ENCODE results near the gene DNAJC3.
"Not testable (repeated sequence)": the region's sequence is repeated elsewhere in the genome, so short reads cannot be mapped to it uniquely, and the experiment has no call there.

Gene DNAJC3

DNA sequence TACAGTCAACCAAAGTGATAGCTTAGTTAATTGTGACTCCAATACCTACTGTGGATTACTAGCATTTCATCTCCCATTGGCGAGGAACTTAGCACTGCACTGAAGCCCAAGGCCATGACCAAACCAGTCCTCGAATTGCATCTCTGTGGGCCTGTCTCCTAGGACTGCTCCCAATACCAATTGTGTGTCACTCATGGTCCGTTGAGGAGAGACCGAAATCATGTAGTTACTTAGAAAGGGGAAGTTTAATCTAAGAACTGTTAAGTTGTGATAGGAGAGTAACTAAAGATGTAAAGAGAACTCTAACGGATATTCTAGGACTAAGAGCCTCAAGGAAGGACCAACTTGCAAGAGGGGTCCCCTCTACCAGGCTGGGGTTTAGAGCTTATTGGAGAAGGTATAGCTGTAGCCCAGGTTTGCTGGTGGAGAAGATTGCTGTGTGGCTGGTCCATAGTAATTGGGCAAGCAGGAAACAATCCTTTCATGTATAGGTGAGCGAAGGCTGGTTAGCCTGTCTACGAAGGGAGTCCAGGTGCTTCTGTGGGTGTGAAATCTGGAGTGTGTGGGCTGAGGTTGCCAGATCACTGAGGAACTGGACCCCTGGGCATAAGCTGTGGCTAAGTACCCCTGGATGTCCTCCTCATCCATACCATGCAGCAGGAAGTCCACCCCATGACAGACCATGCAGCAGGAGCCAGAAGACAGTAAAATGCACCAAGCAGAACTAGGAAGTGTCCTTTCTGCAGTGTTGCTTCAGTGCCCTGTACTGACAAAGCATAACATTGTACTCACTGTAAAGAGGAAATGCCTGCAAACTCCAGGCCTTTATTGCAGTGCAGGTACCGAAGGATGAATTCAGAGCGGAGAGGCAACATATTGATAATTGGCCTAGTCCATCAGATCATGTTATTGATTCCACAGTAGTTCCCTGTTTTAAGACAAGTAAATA, 30.8 kb downstream of the DNAJC3 start:
- Histone ChIP-seq H3K4me3 (ENCODE audit: low read depth, low read length) (no peak overlapping the region), H3K36me3 (peaks cover 12% of the 10 kb centered on the region), H3K9me3 (no peaks in the 10 kb centered on the region), H3K4me1 (peaks cover 8% of the 10 kb centered on the region), H3K27me3 (no peaks in the 10 kb centered on the region)
- DNase-seq, result no peak
- no peak for TF ChIP-seq CTCF (IDR thresholded peaks at IDR 0.05; ENCODE audit: low read depth, low read length)

DNA sequence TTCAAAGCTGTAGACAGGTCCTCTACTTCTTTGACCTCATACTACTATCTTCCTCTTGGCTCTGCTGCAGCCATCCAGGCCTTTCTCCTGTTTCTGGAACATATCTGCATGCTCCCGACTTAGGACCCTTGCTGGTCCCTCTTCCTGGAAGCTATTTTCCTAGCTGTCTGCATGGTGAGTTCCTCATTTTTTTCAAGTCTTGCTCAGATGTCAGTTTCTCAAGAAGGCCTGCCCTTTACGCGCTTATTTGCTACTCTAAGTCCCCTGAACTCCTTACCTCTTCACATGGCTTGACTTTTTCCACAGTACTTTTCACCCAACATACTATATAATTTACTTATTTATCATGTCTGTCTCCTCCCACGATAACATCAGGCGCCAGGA, 31.4 kb downstream of the DNAJC3 start:
- Histone ChIP-seq H3K4me1 (peaks cover 8% of the 10 kb centered on the region), H3K27me3 (no peaks in the 10 kb centered on the region), H3K9me3 (no peaks in the 10 kb centered on the region), H3K4me3 (ENCODE audit: low read depth, low read length) (no peak overlapping the region), H3K36me3 (peaks cover 12% of the 10 kb centered on the region)
- TF ChIP-seq CTCF (IDR thresholded peaks at IDR 0.05; ENCODE audit: low read depth, low read length), result no peak
- no peak for DNase-seq

- peaks cover 5% of the 10 kb centered on the region for H3K4me1 ChIP-seq
- DNase-seq, result no peak
- no peak for TF ChIP-seq CTCF (IDR thresholded peaks at IDR 0.05; ENCODE audit: low read depth, low read length)
- H3K36me3 ChIP-seq, result peaks cover 12% of the 10 kb centered on the region
- H3K9me3 ChIP-seq, result no peaks in the 10 kb centered on the region
- no peaks in the 10 kb centered on the region for H3K27me3 ChIP-seq
- H3K4me3 ChIP-seq (ENCODE audit: low read depth, low read length), result no peak overlapping the region
Observed at GRCh38 chr13:95708811-95709500, 32.0 kb downstream of the DNAJC3 start.

- no peak overlapping the region for H3K4me3 ChIP-seq (ENCODE audit: low read depth, low read length)
- no peaks in the 10 kb centered on the region; the same call in 1 of the 2 replicates for H3K9me3 ChIP-seq
- DNase-seq, result no peak
Observed at GRCh38 chr13:95710313-95710712, 33.4 kb downstream of the DNAJC3 start.

DNA sequence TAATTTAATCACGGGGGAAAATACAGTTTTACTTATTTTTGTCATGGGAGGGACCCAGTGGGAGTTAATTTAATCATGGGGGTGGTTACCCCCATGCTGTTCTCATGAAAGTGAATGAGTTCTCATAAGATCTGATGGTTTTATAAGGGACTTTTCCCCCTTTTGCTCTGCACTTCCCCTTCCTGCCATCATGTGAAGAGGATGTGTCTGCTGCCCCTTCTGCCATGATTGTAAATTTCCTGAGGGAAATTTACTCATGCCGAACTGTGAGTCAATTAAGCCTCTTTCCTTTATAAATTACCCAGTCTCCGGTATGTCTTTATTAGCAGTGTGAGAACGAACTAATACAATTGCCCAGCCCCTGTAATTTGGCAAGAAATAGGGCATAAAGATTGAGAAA, 35.9 kb downstream of the DNAJC3 start:
- not testable (repeated sequence) for H3K27me3 ChIP-seq; H3K4me1 ChIP-seq; DNase-seq; H3K4me3 ChIP-seq (ENCODE audit: low read depth, low read length); H3K9me3 ChIP-seq
- H3K36me3 ChIP-seq, result peaks cover 12% of the 10 kb centered on the region

More at GRCh38 chr13:95710313-95710712, 33.4 kb downstream of the DNAJC3 start:
- Histone ChIP-seq H3K36me3 (peaks cover 12% of the 10 kb centered on the region), H3K4me1 (no peaks in the 10 kb centered on the region), H3K27me3 (no peaks in the 10 kb centered on the region)
- no peak for TF ChIP-seq CTCF (IDR thresholded peaks at IDR 0.05; ENCODE audit: low read depth, low read length)

GRCh38 chr13:95713651-95714050, 36.7 kb downstream of the DNAJC3 start:
- no peak for DNase-seq
- H3K36me3 ChIP-seq, result peaks cover 12% of the 10 kb centered on the region
- H3K4me3 ChIP-seq (ENCODE audit: low read depth, low read length), result no peak overlapping the region
- no peak for TF ChIP-seq CTCF (IDR thresholded peaks at IDR 0.05; ENCODE audit: low read depth, low read length)
- H3K9me3 ChIP-seq, result no peaks in the 10 kb centered on the region; the same call in 1 of the 2 replicates
- no peaks in the 10 kb centered on the region for H3K4me1 ChIP-seq
- no peaks in the 10 kb centered on the region for H3K27me3 ChIP-seq

Measured in BE2C (cell line).